ENCODE measurements around the gene USP21.

USP21 gene

DNA sequence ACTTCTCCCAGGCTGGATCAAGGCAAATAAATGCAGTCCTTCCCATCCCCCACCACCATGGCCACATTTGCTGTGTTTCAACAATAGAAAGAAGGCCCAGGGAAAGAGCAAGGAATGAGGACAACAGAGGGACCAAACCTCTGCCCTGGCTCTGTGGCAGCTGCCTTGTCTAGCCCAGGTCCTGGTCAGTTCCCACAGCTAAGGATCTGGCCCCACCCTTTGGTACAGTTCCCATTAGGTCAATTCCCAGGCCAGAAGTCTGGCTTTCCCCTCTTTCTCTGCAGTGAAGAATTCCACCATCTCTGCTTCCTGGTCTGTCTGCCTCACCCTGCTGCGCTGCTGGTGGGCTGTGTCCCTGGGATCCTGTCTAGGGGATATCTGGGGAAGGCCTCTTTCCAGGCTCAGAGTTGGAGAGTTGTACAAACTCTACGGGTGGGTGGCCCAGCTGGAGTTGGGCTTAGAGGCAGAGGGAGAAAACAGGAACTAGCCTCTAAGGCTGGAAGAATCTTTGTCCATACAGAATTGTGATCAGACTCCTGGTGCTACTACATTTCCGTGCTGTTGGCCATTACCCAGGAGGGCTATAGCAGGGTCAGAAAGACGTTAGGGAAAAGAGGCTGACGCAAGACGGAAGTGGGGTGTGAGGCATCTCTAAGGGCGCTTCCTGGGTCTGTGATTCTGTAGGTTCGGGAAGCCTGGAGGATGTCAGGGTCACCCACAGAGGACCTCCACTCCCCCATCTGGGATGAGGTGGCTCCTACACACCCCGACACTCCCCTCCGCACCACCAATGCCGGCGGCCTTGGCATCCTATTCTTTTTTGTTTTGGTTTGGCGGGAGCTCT, 41.9 kb downstream of the USP21 start:
- peaks cover 29% of the 10 kb centered on the region for H3K36me3 ChIP-seq (ENCODE audit: control insufficient read depth, insufficient read depth, low read length)
- 97% methylated on average over 6 to 8 of the region's 13 CpGs for WGBS, 2 experiments (ENCODE audit: insufficient coverage in 2 of 2)
- peak overlapping the region; percentile 88 for H3K27ac ChIP-seq (ENCODE audit: low read depth, low read length, severe bottlenecking)
- H3K4me3 ChIP-seq (ENCODE audit: extremely low read depth, insufficient read depth, low read length, poor library complexity, severe bottlenecking) = peak overlapping the region; percentile 89
- H3K4me1 ChIP-seq (ENCODE audit: control insufficient read depth, insufficient read depth, low read length, poor library complexity, severe bottlenecking) = peaks cover 28% of the 10 kb centered on the region
- H3K9me3 ChIP-seq (ENCODE audit: control insufficient read depth, low read length) = no peaks in the 10 kb centered on the region

DNA sequence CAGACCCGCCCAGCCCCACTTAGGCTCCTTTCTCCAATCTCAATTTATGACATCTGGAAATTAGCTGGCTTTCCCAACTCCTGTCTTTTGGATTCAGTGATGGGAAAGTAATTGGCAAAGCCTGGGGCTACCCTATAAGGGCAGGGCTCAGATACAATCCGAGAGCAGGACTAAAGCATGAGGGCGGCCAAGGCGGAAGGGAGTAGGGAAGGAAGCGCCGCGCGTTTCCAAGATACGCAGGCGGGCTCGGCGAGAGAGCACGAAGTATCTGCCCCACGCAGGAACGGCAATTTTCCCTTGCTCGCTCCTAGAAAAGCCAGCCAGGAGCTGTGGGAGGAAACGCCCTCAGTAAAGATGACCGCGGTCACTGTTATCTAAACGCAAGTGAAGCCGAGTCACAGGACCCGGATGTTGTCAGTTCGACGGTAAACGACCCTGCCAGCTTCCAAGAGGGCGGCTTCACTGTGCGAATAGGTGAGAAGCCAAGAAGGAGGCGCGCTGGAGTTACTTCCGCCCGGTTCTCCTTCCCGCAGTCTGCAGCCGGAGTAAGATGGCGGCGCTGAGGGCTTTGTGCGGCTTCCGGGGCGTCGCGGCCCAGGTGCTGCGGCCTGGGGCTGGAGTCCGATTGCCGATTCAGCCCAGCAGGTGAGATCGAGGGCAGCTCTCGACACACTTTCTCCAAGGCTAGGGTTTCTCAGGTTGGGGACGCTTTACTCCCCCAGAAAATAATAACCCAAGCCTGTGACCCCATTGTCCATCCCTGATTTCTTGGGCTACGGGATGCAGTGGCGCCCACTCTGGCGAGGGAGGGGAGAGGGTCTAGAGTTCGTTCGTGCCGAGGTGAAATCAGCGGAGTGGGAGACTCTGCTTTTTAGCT, 42.8 kb downstream of the USP21 start, which contains the start of gene NDUFS2:
Gene NDUFS2, plus strand, starts transcription at position 532 of the 877 bp plus-strand sequence. Its CDS starts 19 bp downstream, at position 551.
- 7 to 8% methylated on average over 47 of the region's 53 CpGs for WGBS, 2 experiments (ENCODE audit: insufficient coverage in 2 of 2)
- no peaks in the 10 kb centered on the region for H3K9me3 ChIP-seq (ENCODE audit: control insufficient read depth, low read length)
- peak within 1 kb of the TSS; percentile 89 for H3K4me3 ChIP-seq (ENCODE audit: extremely low read depth, insufficient read depth, low read length, poor library complexity, severe bottlenecking)
- H3K36me3 ChIP-seq (ENCODE audit: control insufficient read depth, insufficient read depth, low read length) = peaks cover 36% of the 10 kb centered on the region
- peak within 1 kb of the TSS; percentile 88 for H3K27ac ChIP-seq (ENCODE audit: low read depth, low read length, severe bottlenecking)
- H3K4me1 ChIP-seq (ENCODE audit: control insufficient read depth, insufficient read depth, low read length, poor library complexity, severe bottlenecking) = peaks cover 28% of the 10 kb centered on the region

DNA sequence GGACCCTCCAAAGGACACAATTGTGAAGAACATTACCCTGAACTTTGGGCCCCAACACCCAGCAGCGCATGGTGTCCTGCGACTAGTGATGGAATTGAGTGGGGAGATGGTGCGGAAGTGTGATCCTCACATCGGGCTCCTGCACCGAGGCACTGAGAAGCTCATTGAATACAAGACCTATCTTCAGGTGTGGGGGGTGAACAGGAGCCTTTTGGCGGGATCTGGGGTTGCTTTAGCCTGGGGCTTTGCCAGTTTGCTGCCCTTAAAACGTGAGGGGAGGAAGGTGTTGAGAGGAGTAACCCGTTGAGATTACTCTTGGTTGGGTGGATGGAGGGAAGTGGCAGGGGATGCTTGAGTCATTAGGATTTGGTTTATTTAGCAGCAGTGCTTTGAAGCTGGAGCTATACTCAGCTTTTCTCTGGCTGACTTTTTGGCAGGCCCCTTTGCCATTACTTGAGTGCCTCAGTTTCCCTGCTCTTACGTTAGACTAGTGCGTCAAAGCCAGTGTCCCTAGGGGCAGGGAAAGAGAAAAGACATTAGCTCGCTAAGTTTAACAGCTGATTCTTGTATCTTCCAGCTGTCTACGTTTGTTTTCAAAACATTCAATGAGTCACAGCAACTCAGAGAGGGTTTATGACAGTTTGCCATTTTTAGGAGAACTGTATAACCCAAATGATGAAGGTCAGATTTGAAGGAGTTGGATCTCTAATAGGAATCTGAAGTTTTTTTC, 47.3 kb downstream of the USP21 start:
- Histone ChIP-seq H3K4me1 (ENCODE audit: control insufficient read depth, insufficient read depth, low read length, poor library complexity, severe bottlenecking) (peaks cover 11% of the 10 kb centered on the region), H3K9me3 (ENCODE audit: control insufficient read depth, low read length) (no peaks in the 10 kb centered on the region), H3K27ac (ENCODE audit: low read depth, low read length, severe bottlenecking) (no peak overlapping the region), H3K36me3 (ENCODE audit: control insufficient read depth, insufficient read depth, low read length) (peaks cover 79% of the 10 kb centered on the region), H3K4me3 (ENCODE audit: extremely low read depth, insufficient read depth, low read length, poor library complexity, severe bottlenecking) (no peak overlapping the region)
- WGBS, 2 experiments (ENCODE audit: insufficient coverage in 2 of 2) = 95 to 98% methylated on average over 11 to 12 of the region's 12 CpGs

DNA sequence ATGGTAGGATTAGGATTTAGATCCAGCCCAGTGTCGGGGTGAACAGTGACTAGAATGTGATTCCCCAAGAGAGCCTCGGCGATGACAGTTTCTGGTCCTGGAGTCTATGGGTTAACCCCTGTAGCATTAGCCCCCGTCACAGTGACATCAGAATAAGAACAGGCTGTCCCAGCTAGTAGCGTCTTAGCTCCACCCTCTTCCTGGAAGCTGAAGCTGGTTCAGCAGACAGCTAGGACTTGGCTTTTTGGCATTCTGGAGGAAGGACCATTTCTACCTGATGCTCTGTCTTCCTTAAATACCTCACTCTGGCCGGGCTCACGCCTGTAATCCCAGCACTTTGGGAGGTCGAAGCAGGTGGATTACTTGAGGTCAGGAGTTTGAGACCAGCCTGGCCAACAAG, 47.9 kb downstream of the USP21 start:
- WGBS, 2 experiments (ENCODE audit: insufficient coverage in 2 of 2) = 87 to 88% methylated on average over 5 to 8 of the region's 8 CpGs
- H3K9me3 ChIP-seq (ENCODE audit: control insufficient read depth, low read length) = no peaks in the 10 kb centered on the region
- no peak overlapping the region for H3K27ac ChIP-seq (ENCODE audit: low read depth, low read length, severe bottlenecking)
- peaks cover 7% of the 10 kb centered on the region for H3K4me1 ChIP-seq (ENCODE audit: control insufficient read depth, insufficient read depth, low read length, poor library complexity, severe bottlenecking)
- H3K4me3 ChIP-seq (ENCODE audit: extremely low read depth, insufficient read depth, low read length, poor library complexity, severe bottlenecking) = no peak overlapping the region
- H3K36me3 ChIP-seq (ENCODE audit: control insufficient read depth, insufficient read depth, low read length) = peaks cover 85% of the 10 kb centered on the region

DNA sequence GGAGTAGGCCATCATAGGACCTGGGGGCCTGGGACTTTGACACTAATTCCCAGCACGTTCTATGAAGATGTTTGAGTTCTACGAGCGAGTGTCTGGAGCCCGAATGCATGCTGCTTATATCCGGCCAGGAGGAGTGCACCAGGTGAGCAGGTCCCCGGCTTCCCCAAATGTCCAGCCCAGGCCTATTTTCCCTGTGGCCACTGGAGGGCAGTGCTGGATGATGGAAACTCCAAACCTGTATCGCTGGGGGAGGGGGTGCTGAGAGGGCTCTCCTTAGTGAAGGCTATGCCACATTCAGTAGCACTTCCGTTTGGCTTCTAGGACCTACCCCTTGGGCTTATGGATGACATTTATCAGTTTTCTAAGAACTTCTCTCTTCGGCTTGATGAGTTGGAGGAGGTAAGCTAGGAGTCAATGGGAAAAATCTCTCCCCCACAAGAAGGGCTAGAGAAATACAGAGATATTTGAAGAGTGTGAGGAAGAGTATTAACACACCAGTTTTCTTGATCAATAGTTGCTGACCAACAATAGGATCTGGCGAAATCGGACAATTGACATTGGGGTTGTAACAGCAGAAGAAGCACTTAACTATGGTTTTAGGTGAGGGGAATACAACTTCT, 50.6 kb downstream of the USP21 start:
- Histone ChIP-seq H3K4me1 (ENCODE audit: control insufficient read depth, insufficient read depth, low read length, poor library complexity, severe bottlenecking) (peaks cover 2% of the 10 kb centered on the region), H3K9me3 (ENCODE audit: control insufficient read depth, low read length) (no peaks in the 10 kb centered on the region), H3K27ac (ENCODE audit: low read depth, low read length, severe bottlenecking) (no peak overlapping the region), H3K4me3 (ENCODE audit: extremely low read depth, insufficient read depth, low read length, poor library complexity, severe bottlenecking) (no peak overlapping the region), H3K36me3 (ENCODE audit: control insufficient read depth, insufficient read depth, low read length) (peaks cover 95% of the 10 kb centered on the region)
- WGBS, 2 experiments (ENCODE audit: insufficient coverage in 2 of 2) = 33 to 43% methylated on average over 7 to 10 of the region's 11 CpGs

DNA sequence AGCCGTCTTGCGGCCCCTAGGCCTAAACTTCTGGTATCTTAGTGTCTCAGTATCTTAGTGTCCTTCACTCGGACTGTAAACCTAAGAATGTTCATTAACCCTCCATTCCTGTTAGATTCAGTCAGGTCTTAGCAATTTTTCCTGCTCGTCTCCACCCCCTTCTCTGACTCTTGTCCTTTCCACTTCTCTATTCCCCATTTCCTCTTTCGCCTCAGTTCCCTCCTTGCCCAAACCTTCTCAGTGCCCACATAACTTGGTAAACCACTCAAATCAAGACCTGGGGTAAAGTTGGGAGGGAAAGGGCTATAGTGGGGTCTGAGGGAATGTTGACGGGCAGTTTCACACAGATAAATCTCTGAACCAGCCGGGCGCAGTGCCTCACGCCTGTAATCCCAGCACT, 55.1 kb downstream of the USP21 start:
- Histone ChIP-seq H3K4me3 (ENCODE audit: extremely low read depth, insufficient read depth, low read length, poor library complexity, severe bottlenecking) (no peak overlapping the region), H3K4me1 (ENCODE audit: control insufficient read depth, insufficient read depth, low read length, poor library complexity, severe bottlenecking) (peaks cover 22% of the 10 kb centered on the region), H3K36me3 (ENCODE audit: control insufficient read depth, insufficient read depth, low read length) (peaks cover 65% of the 10 kb centered on the region), H3K9me3 (ENCODE audit: control insufficient read depth, low read length) (no peaks in the 10 kb centered on the region), H3K27ac (ENCODE audit: low read depth, low read length, severe bottlenecking) (no peak overlapping the region)
- WGBS, 2 experiments (ENCODE audit: insufficient coverage in 2 of 2) = 97 to 100% methylated on average over 4 to 9 of the region's 9 CpGs

DNA sequence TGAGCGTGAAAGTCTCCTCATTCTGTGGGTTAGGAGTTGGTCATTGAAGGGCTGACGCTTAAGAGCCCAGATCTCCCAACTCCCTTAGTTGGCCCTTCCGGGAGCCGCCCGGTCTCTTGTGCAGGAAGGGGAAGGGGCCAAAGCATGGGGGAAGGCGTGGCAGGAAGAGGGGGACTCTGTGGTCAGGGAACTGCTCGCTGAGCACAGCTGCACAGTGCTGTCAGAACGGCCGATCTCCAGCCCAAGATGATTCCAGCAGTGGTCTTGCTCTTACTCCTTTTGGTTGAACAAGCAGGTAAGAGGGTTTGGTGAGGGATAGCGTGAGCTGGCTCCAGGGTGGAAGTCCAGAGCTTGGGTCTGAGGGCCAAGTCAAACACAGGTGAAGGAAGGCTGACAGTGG, 55.8 kb downstream of the USP21 start, which contains the start of gene FCER1G:
Gene FCER1G, plus strand, starts transcription at position 220 of the 400 bp plus-strand sequence. Its CDS starts 27 bp downstream, at position 247.
- WGBS, 2 experiments (ENCODE audit: insufficient coverage in 2 of 2) = 87 to 98% methylated on average over 4 to 5 of the region's 10 CpGs
- Histone ChIP-seq H3K9me3 (ENCODE audit: control insufficient read depth, low read length) (no peaks in the 10 kb centered on the region), H3K4me1 (ENCODE audit: control insufficient read depth, insufficient read depth, low read length, poor library complexity, severe bottlenecking) (peaks cover 20% of the 10 kb centered on the region), H3K4me3 (ENCODE audit: extremely low read depth, insufficient read depth, low read length, poor library complexity, severe bottlenecking) (no peak within 1 kb of the TSS), H3K36me3 (ENCODE audit: control insufficient read depth, insufficient read depth, low read length) (peaks cover 57% of the 10 kb centered on the region), H3K27ac (ENCODE audit: low read depth, low read length, severe bottlenecking) (no peak within 1 kb of the TSS)
